GM12878 (cell line): ENCODE measurements around the gene ACTMAP. TPM values are rescaled to one million over a fixed set of nuclear protein-coding genes. Genes with fewer than 3 reads are reported as not detected.

Experiments used
- ATAC-seq: fragments of 200-7000 bp; cut with Tn5 transposase; 3 replicates; pipeline ENCODE4 v1.9.1; 2020; ENCODE audit warnings: mild to moderate bottlenecking, moderate library complexity
- BruUV-seq: library from RNA; stranded (reverse); fragments of 400-500 nt; replicated peaks from 2 replicates; lab custom pipeline; 2021; lab: Mats Ljungman, UMichigan
- CTCF ChIA-PET: fragments of 300-600 bp; sonication (Branson Sonifier 250); formaldehyde crosslinking; extraction: SDS; loops from one replicate; lab custom pipeline; 2021; ENCODE audit warnings: inconsistent platforms; lab: Yijun Ruan, JAX
- POLR2A ChIA-PET: fragments of 350-600 bp; formaldehyde crosslinking; extraction: SDS; loops from one replicate; lab custom pipeline; 2021; ENCODE audit warnings: inconsistent platforms; lab: Charles Lee
- RAD21 ChIA-PET: fragments of 300-600 bp; sonication (Branson Sonifier 250); formaldehyde crosslinking; loops from one replicate; lab custom pipeline; 2023; ENCODE audit warnings: antibody characterized with exemption; ENCODE audit not compliant: unreplicated experiment; lab: Charles Lee
- SMC1A ChIA-PET: fragments of 300-600 bp; sonication (Branson Sonifier 250); formaldehyde crosslinking; loops from one replicate; lab custom pipeline; 2023; ENCODE audit not compliant: unreplicated experiment, uncharacterized antibody; lab: Charles Lee
- DNase-seq: peaks from one replicate; pipeline ENCODE4 v3.0.0-alpha.2; 2011; ENCODE audit warnings: low read depth, low spot score
- FAIRE-seq: peaks from 3 replicates; lab custom pipeline; 2011; peaks lifted over from hg19 to GRCh38; lab: Jason Lieb, UNC
- H2AFZ ChIP-seq: 2 replicates; pipeline ENCODE4 v1.6.0; 2011; ENCODE audit warnings: low read depth, low read length, control low read depth; ENCODE audit not compliant: control insufficient read depth
- H3K27ac ChIP-seq: 2 replicates; pipeline ENCODE4 v1.5.1; 2011; ENCODE audit warnings: control low read depth; ENCODE audit not compliant: control insufficient read depth, insufficient read depth
- H3K27me3 ChIP-seq, 2 experiments: replicated peaks in 1 of 2; 2 replicates each; pipeline versions ENCODE4 v1.6.0 to v1.6.1; 2011; ENCODE audit warnings: low read length in 1 of 2; ENCODE audit not compliant: control insufficient read depth in 2 of 2, insufficient read depth in 2 of 2
- H3K36me3 ChIP-seq, 2 experiments: 2 replicates each; pipeline ENCODE4 v1.5.1; 2011; ENCODE audit warnings: low read length in 1 of 2; ENCODE audit not compliant: control insufficient read depth in 2 of 2, insufficient read depth in 2 of 2
- H3K4me1 ChIP-seq: 2 replicates; pipeline ENCODE4 v1.6.1; 2011; ENCODE audit warnings: mild to moderate bottlenecking, low read length, moderate library complexity, mixed read lengths; ENCODE audit not compliant: control insufficient read depth, insufficient read depth
- H3K4me2 ChIP-seq: 2 replicates; pipeline ENCODE4 v1.6.0; 2011; ENCODE audit warnings: control low read depth; ENCODE audit not compliant: control insufficient read depth, insufficient read depth
- H3K4me3 ChIP-seq: fragments of 200-600 bp; sonication (generic); 2 replicates; pipeline ENCODE4 v1.5.1; 2016
- H3K79me2 ChIP-seq: 2 replicates; pipeline ENCODE4 v1.6.0; 2011; ENCODE audit warnings: low read length; ENCODE audit not compliant: control insufficient read depth, insufficient read depth
- H3K9ac ChIP-seq: 2 replicates; pipeline ENCODE4 v1.8.0; 2011; ENCODE audit warnings: low read length, control low read depth, mixed read lengths; ENCODE audit not compliant: control insufficient read depth, insufficient read depth
- H3K9me3 ChIP-seq: replicated peaks from 3 replicates; pipeline ENCODE4 v1.5.1; 2011; ENCODE audit warnings: mild to moderate bottlenecking, low read length; ENCODE audit not compliant: control insufficient read depth, insufficient read depth
- H4K20me1 ChIP-seq: 2 replicates; pipeline ENCODE4 v1.6.0; 2011; ENCODE audit not compliant: control insufficient read depth, insufficient read depth
- CTCF ChIP-seq, 3 experiments: IDR thresholded peaks in 2 of 3; conservative IDR thresholded peaks in 1 of 3; 2 replicates each; pipeline ENCODE4 v1.5.1; 2011; ENCODE audit warnings: low read depth in 3 of 3, low read length in 3 of 3, mild to moderate bottlenecking in 3 of 3, control low read depth in 2 of 3, moderate library complexity in 2 of 3, inconsistent platforms in 1 of 3, mixed read lengths in 1 of 3; ENCODE audit not compliant: control insufficient read depth in 2 of 3, insufficient read depth in 1 of 3; ENCODE audit errors: extremely low read depth in 1 of 3
- KLF5 ChIP-seq: fragments of 450-650 bp; IDR thresholded peaks from 2 replicates; pipeline ENCODE4 v1.6.1; 2014; ENCODE audit warnings: mild to moderate bottlenecking; ENCODE audit not compliant: partially characterized antibody
- PAX8 ChIP-seq: fragments of 450-650 bp; IDR thresholded peaks from 2 replicates; pipeline ENCODE4 v1.6.1; 2017; ENCODE audit warnings: mild to moderate bottlenecking, moderate library complexity
- WGBS: methylation state at CpG from one replicate; pipeline ENCODE4 v1.1.6; 2016; ENCODE audit warnings: low lambda C conversion rate; ENCODE audit not compliant: insufficient replicate concordance, insufficient coverage; ENCODE audit errors: missing lambda C conversion rate; 5-methylcytosine and 5-hydroxymethylcytosine counted together
- in situ Hi-C: fragments of 300-500 bp; cut with MboI; formaldehyde crosslinking; loops from 9 replicates; pipeline ENCODE4 v1.14.3; 2018; ENCODE audit warnings: mixed read lengths
- intact Hi-C: fragments of 100-400 bp; cut with micrococcal nuclease; formaldehyde crosslinking; loops from one replicate; pipeline ENCODE4 v1.14.2; 2022; ENCODE audit not compliant: unreplicated experiment
- polyA plus RNA-seq, 11 experiments: library from polyadenylated mRNA; depleted of rRNA in 4 of 11; unstranded in 6 of 11; stranded (reverse) in 5 of 11; fragments of >200 nt; fragmentation: Nextera tagmentation in 4 of 11; fragmentation: Illumina TruSeq in 1 of 11; extraction: Ambion mirVana in 4 of 11; extraction: Trizol in 1 of 11; gene quantifications; 1 replicate in 1 of 11; 2 replicates in 10 of 11; pipeline versions ENCODE4 v1.2.1 to v1.2.3, GENCODE V29; 2011 to 2016; ENCODE audit warnings: inconsistent platforms in 2 of 11, missing spikeins in 2 of 11, low read depth in 1 of 11
- total RNA-seq, 4 experiments: library from RNA; depleted of rRNA in 3 of 4; stranded (reverse); fragments of >200 nt in 3 of 4; fragmentation: Illumina TruSeq in 1 of 4; extraction: Trizol in 1 of 4; gene quantifications; 2 replicates each; pipeline versions ENCODE4 v1.2.1 to v1.2.3, GENCODE V29; 2013 to 2021
- TF ChIP-seq, protein P1 (sequence below): IDR thresholded peaks from 2 replicates; pipeline ENCODE4 v1.6.1; 2012; ENCODE audit warnings: low read depth, low read length, improper control_type of control experiment

Gene ACTMAP
- total and polyA plus RNA-seq, 10 of the 15 experiments (the other 5 are each of a cell fraction or from before 2014, with no cell fraction given): 3.0 to 26.2 (median 11.1) TPM

DNA sequence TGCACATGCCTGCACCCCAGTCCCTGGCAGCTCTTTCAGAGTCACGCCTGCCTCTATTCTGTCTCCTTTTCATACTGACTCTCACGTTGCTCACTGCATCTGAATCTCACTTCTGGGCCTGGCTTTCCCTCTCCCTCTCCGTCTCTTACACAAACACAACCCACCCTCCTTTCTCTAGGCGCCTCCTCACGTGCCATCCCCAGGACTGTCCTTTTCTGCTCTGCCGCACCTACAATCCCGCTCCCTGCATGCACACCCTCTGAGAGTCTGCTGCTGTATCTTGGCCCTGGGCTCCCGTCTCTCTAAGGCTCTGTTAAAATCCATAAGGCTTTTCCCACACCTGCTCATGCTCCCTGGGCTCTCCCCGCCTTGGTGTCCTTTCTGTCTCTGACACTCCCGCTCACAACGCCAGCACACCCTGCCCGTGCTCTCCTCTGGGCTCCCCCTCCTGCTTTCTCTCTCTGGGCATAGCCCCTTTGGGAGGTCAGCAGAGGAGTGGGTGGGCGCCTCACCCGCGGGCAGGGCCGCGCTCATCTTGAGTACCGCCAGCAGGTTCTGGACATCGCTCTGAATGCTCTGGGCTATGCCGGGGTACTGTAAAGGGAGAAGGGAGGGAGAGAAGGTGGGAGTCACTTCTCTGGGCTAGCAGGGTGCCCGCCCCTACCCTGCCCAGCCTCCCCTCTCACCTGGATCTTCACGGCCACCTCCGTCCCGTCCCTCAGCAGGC is 47.1 kb downstream of the ACTMAP start:
- RAD21 ChIA-PET: no interaction called here
- H3K9me3 ChIP-seq: no peaks in the 10 kb centered on the region
- no peak for TF ChIP-seq PAX8
- TF ChIP-seq CTCF (IDR thresholded peaks at IDR 0.05 in 2 of 3, conservative IDR thresholded peaks at IDR 0.05 in 1 of 3; ENCODE audit: control insufficient read depth in 2 of 3, extremely low read depth in 1 of 3, insufficient read depth in 1 of 3, low read depth in 3 of 3, low read length in 3 of 3): no peak
- TF ChIP-seq, protein P1, sequence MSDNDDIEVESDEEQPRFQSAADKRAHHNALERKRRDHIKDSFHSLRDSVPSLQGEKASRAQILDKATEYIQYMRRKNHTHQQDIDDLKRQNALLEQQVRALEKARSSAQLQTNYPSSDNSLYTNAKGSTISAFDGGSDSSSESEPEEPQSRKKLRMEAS: no peak
- no peak for TF ChIP-seq KLF5
- no peaks in the 10 kb centered on the region for H3K27me3 ChIP-seq
- no peak overlapping the region for H3K4me3 ChIP-seq
- no peak overlapping the region for H3K27ac ChIP-seq
- FAIRE-seq (no peak), DNase-seq (no peak), ATAC-seq (no peak)
- no peak overlapping the region for H2AFZ ChIP-seq
- H3K4me2 ChIP-seq: no peak overlapping the region
- intact Hi-C loops: no loop called here
- POLR2A ChIA-PET: no interaction called here
- no peaks in the 10 kb centered on the region for H4K20me1 ChIP-seq
- H3K9ac ChIP-seq: no peak overlapping the region
- in situ Hi-C loops: no loop called here
- SMC1A ChIA-PET: no interaction called here
- no peaks in the 10 kb centered on the region for H3K79me2 ChIP-seq
- BruUV-seq: no TSS peak
- CTCF ChIA-PET: no interaction called here
- H3K36me3 ChIP-seq: peaks cover 3 to 6% of the 10 kb centered on the region in 2 experiments
- no peaks in the 10 kb centered on the region for H3K4me1 ChIP-seq
- 97% methylated on average over 23 of the region's 24 CpGs for WGBS
